AG04449 (cell line): ENCODE data around the gene KRT75.

ENCODE experiments used
- CTCF ChIA-PET: fragments of 350-600 bp; formaldehyde crosslinking; extraction: SDS; loops from one replicate; lab custom pipeline; 2021; ENCODE audit warnings: antibody characterized with exemption; lab: Yijun Ruan, JAX
- POLR2A ChIA-PET: fragments of 400-600, 350-600 bp; formaldehyde crosslinking; extraction: SDS; loops from one replicate; lab custom pipeline; 2020; ENCODE audit warnings: antibody characterized with exemption, inconsistent platforms; lab: Yijun Ruan, JAX
- DNase-seq: peaks from one replicate; pipeline ENCODE4 v3.0.0-alpha.2; 2010; ENCODE audit warnings: low read depth, low spot score
- H3K4me3 ChIP-seq: 2 replicates; pipeline ENCODE4 v1.5.1; 2011; ENCODE audit warnings: low read depth, mild to moderate bottlenecking, control low read depth, low read length
- CTCF ChIP-seq: IDR thresholded peaks from one replicate; pipeline ENCODE4 v1.5.1; 2011; ENCODE audit warnings: mild to moderate bottlenecking, moderate library complexity, low read length, control low read depth, inconsistent platforms; ENCODE audit not compliant: insufficient read depth; ENCODE audit errors: missing control alignments

KRT75 gene

GRCh38 chr12:52438305-52439301 lies 4.4 kb upstream of the KRT75 start:
- ChIA-PET CTCF (no interaction called here), POLR2A (no interaction called here)
- no peak for TF ChIP-seq CTCF
- no peak overlapping the region for H3K4me3 ChIP-seq
- DNase-seq = no peak

GRCh38 chr12:52437508-52437907 lies 3.3 kb upstream of the KRT75 start:
- no peak for TF ChIP-seq CTCF
- ChIA-PET POLR2A (no interaction called here), CTCF (no interaction called here)
- DNase-seq = no peak
- H3K4me3 ChIP-seq = no peak overlapping the region

- CTCF ChIA-PET = no interaction called here
- no peak for TF ChIP-seq CTCF
- no peak overlapping the region for H3K4me3 ChIP-seq
- POLR2A ChIA-PET = interaction anchor here (0.6 kb wide), 1 partner anchor 436 kb away, joined by 3 read pairs; no protein-coding TSS in a partner anchor
- no peak for DNase-seq
Measured at GRCh38 chr12:52436828-52437474, 2.8 kb upstream of the KRT75 start.

- no peak for TF ChIP-seq CTCF
- ChIA-PET POLR2A (interaction anchor here (0.6 kb wide), 1 partner anchor 437 kb away, joined by 3 read pairs; no protein-coding TSS in a partner anchor), CTCF (interaction anchor here (1.5 kb wide), 1 partner anchor 64 kb away, joined by 4 read pairs; no protein-coding TSS in a partner anchor)
- H3K4me3 ChIP-seq = no peak overlapping the region
- DNase-seq = no peak
Measured at GRCh38 chr12:52436000-52436827, 2.0 kb upstream of the KRT75 start.

- ChIA-PET CTCF (interaction anchor here (1.0 to 1.5 kb wide), 2 partner anchors 9 to 63 kb away, joined by 3 to 4 read pairs; no protein-coding TSS in a partner anchor), POLR2A (no interaction called here)
- no peak overlapping the region for H3K4me3 ChIP-seq
- DNase-seq = no peak
- no peak for TF ChIP-seq CTCF
Measured at GRCh38 chr12:52435659-52435999, 1.5 kb upstream of the KRT75 start.
